NK-92 (cell line): Measurements from ENCODE around the gene NIBAN1.

Experiments
- DNase-seq: peaks from one replicate; lab custom pipeline; 2025; ENCODE audit not compliant: unreplicated experiment; lab: John Stamatoyannopoulos, UW

The NIBAN1 gene

DNA sequence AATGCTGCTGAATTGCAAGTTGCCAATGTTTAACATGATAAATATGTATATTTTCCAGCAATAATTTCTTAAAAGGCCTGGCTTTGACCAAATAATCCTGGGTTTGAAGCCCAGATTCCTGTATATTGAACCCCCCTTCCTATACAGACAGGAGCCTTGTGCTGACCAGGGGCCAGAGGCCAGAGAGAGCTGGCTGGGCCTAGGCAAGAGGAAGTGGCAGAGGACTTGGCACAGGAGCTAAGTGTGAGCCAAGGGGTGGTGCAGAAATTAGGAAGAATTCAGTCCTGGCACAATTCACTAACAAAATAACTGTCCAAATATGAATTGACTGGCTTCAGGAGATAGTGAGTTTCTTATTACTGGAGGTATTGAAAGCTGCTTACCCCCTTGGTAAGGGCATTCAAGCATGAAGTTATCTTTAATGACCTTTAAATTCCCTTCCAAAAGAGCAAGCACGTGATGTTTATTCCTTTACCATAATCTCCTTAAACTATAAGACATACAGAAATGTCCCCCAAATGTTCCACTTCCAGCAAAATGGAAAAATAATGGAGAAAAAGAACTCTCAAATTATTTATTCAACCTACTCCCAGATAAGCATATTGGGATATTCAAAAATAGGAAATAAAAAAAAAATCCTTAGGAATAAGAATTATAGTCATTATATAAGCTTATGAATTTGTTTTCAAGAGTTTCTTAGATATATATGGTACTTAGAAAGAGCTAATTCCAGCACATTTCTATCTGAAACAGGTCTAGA, 26.6 kb downstream of the NIBAN1 start:
- DNase-seq, result no peak

- DNase-seq, result no peak
Observed at GRCh38 chr1:184945678-184946412, 28.5 kb downstream of the NIBAN1 start.

DNA sequence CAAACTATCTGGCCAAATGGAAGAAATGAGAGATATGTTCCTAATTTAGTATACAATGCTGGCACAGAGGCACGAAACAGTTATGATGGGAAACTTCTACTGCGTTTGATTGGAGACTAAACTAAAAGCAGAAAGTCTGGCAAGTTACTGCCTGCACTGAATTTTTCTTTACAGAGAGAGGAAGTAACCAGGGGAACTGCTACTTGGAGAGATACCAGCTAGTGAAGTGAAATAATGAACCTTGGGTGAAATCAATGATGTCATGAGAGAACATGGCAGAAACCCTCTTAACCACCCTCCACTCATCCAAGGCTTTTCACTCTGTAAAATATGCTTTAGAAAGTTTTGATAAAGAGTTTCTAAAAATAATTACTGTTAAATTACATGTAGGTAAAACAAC, 29.3 kb downstream of the NIBAN1 start:
- no peak for DNase-seq

- DNase-seq, result no peak
Observed at GRCh38 chr1:184943998-184944397, 30.3 kb downstream of the NIBAN1 start.

- no peak for DNase-seq
Observed at GRCh38 chr1:184941735-184942134, 32.6 kb downstream of the NIBAN1 start.

- no peak for DNase-seq
Observed at GRCh38 chr1:184941410-184941733, 32.9 kb downstream of the NIBAN1 start.

- DNase-seq, result no peak
Observed at GRCh38 chr1:184940694-184941409, 33.5 kb downstream of the NIBAN1 start.

DNA sequence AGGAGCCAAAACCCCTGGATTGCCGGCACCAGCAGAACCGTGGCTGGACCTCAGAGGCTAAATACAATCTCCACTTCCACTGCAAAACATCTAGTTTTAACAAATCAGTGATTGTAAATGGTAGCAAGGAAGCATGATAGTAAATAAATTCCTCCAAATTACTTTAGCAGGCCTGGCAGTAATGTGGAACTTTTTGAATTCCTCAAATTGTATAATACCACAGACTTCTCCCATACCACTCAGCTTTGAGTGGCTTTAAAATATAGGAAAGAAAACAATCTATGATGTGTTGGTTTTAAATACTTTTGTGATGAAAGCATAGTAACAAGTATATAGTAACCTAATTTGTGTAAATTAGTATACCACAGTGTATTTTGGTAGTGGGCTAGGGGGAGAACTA, 34.1 kb downstream of the NIBAN1 start:
- DNase-seq, result no peak

DNA sequence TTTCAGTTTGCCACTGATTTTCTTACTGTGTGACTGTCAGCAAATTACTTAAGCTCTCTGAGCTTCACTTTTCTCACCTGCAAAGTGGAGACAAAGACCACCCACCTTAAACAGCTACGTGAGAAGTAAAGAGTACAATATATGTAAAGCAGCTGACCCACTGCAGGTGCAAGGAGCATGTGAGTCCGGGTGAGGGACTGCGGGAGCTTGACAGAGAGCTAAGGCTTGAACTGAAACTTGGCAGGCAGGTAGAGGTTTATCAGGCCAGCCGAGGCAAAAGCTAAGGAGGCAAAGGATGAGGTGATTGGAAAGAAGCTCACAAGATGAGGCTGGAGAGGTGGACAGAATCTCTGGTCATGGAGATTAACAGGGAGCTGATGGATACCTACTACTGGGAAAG, 36.6 kb downstream of the NIBAN1 start:
- DNase-seq, result no peak

- DNase-seq, result no peak
Observed at GRCh38 chr1:184935920-184936798, 38.1 kb downstream of the NIBAN1 start.

GRCh38 chr1:184933944-184934343, 40.4 kb downstream of the NIBAN1 start:
- DNase-seq, result no peak

GRCh38 chr1:184932319-184932718, 42.0 kb downstream of the NIBAN1 start:
- DNase-seq, result no peak

DNA sequence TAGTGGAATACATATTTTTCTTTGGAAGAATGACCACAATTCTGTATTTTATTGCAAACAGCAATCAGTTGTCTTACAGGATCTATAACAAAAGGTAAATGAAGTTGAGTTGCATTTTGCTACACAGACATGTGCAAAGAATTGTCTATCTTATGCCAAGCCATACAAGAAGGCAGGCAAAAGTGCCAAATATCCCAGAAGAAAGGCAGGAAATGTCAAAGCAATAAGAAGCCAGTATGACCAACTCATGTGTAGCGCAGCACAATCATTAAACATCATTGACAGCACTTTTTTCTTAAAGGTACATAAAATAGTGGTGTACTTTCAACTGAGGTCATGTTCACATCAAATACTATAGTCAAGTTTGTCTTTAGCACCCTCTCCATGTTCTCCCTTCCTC, 42.7 kb downstream of the NIBAN1 start:
- no peak for DNase-seq

DNA sequence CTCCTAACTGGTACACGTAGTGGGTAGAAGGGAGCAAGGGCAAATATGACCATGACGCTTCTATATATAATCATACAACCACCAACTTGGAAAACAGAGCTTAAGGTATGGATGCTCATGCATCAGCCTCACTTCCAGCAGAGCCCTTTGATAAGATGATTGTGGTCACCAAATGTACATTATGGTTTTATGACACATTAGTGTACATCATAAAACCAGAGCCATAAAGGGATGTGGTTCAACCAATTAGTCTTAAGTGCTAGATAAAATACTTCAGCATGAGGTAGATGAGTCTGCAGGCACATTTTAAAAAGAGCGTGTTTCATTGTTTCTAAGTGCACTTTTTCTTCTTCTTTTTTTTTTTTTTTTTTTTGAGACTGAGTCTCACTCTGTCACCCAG, 43.7 kb downstream of the NIBAN1 start:
- DNase-seq, result no peak

- no peak for DNase-seq
Observed at GRCh38 chr1:184930232-184930631, 44.1 kb downstream of the NIBAN1 start.

GRCh38 chr1:184929711-184930202, 44.6 kb downstream of the NIBAN1 start:
- no peak for DNase-seq

- no peak for DNase-seq
Observed at GRCh38 chr1:184928394-184928793, 45.9 kb downstream of the NIBAN1 start.
